ENCODE results near the gene ZNF695.

ZNF695 gene

DNA sequence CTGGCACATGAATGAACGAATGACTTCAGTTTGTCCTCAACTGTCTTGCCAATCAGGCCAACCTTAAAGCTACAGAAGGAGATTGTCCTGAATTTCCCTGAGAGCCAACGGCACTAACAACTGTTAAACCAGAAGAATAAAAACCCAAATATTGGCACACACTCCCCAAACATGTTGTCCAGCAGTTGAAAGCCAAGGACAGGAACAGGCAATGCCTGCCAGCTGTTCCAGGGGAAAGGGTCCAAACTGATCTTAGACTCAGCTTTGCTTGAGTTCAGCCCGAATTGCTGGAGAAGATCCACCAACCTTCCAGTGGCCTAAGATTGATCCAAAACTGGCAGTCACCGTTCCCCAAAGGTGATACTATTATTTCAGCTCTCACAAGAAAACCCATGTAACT, 53.7 kb downstream of the ZNF695 start:
- no peak for DNase-seq

DNA sequence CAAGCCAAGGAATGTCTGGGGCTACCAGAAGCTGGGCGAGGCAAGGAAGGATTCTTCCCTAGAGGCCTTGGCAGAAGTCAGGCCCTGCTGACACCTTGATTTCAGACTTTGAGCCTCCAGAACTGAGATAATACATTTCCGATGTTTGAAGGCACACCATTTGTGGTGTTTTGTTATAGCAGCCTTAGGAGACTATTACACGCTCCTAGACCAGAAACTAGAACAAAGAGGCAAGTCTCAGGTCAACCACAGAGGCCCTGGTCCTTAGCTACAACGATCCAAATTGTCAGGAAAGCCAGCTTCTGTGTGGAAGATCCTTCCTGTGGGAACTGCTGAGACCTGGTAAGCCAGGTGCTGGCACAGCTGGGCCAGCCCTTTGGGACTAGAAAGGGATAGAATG, 56.4 kb downstream of the ZNF695 start:
- no peak for DNase-seq

DNA sequence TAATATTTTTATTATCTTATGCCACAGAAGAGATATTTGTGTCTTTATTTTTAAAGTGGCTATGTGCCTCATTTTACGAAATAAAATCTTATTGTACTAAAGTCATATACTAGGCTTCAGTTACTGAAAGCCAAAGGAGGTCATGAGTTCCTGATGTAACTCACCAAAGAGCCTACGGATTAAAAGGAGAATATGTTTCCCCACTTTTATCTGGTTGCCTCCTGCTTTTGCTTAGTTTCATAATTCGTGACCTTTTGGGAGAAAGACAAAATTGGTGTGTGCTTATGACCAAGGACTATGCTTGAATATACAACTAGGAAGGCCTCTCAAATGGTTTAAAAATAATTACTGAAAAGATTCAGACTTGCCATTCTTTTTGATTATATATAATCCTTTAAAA, 57.9 kb downstream of the ZNF695 start:
- no peak for DNase-seq

DNA sequence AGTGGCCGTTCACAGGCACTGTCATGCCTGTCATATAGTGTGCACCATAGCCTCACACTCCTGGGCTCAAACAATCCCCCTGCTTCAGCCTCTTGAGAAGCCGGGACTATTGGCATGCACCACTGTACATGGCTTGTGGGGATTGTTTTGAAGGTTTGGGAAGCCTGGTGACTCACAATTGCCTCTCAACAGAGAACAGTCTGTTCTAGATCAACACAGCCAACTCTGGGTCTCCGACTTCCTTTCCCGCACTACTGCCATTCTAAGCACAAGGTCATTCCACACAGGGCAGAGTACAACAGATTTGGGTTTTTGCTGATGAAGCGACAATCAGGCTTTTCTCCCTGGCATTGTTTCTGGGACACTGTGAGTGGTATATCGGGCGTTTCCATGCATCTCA, 60.6 kb downstream of the ZNF695 start:
- no peak for DNase-seq

DNA sequence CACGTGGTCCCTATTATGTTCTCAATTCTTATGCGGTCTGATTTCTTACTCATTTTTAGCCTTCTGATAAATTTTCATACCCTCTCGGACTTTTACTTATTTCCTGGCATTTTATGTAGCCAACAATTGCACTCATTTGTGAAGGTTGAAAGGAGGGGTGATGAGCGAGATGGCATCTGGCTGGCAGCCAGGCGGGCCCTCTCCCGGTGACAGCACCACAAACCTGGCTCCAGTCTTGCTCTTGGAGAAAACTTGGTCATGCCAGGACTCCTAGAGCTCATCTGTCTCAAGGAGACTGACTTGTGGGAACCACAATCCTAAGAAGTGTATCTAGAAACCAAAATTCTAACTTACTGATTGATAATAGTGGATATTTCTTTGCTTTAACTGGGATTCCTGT, 61.5 kb downstream of the ZNF695 start:
- DNase-seq: no peak

Measured in OCI-M1 (cell line).